SK-N-SH (cell line): Measurements from ENCODE around the gene LRRK2. TPM values are rescaled to one million over a fixed set of nuclear protein-coding genes. Genes with fewer than 3 reads are reported as not detected.

Experiments
- CTCF ChIA-PET: fragments of 300-600, 350-600 bp; formaldehyde crosslinking; extraction: SDS; loops from one replicate; lab custom pipeline; 2021; lab: Yijun Ruan, JAX
- POLR2A ChIA-PET: fragments of 350-600 bp; sonication (Branson Sonifier 250); formaldehyde crosslinking; extraction: SDS; loops from one replicate; lab custom pipeline; 2020; ENCODE audit warnings: antibody characterized with exemption, inconsistent platforms; lab: Yijun Ruan, JAX
- DNase-seq: peaks from one replicate; pipeline ENCODE4 v3.0.0; 2012
- H2AFZ ChIP-seq: fragments of 200-600 bp; sonication (generic); 2 replicates; pipeline ENCODE4 v1.8.1; 2016; ENCODE audit warnings: antibody characterized with exemption, mild to moderate bottlenecking, low read depth
- H3F3A ChIP-seq: fragments of 200-600 bp; sonication (generic); replicated peaks from 2 replicates; pipeline ENCODE3; 2016; ENCODE audit warnings: antibody characterized with exemption, mild to moderate bottlenecking; ENCODE audit not compliant: insufficient read depth
- H3K27ac ChIP-seq, 2 experiments: fragments of 200-500 bp in 1 of 2; fragments of 200-600 bp in 1 of 2; sonication (Bioruptor generic) in 1 of 2; sonication (generic), shearing (Covaris generic) in 1 of 2; 2 replicates each; pipeline versions ENCODE4 v1.5.1 to v1.6.1; 2014 to 2016; ENCODE audit warnings: low read depth in 2 of 2, inconsistent platforms in 1 of 2, low read length in 1 of 2, mild to moderate bottlenecking in 1 of 2, mixed read lengths in 1 of 2
- H3K27me3 ChIP-seq: fragments of 200-600 bp; sonication (generic), shearing (Covaris generic); 2 replicates; pipeline ENCODE4 v1.6.1; 2016; ENCODE audit warnings: mixed run types; ENCODE audit not compliant: insufficient read depth
- H3K36me3 ChIP-seq, 2 experiments: fragments of 200-500 bp in 1 of 2; fragments of 200-600 bp in 1 of 2; sonication (Bioruptor generic) in 1 of 2; sonication (generic) in 1 of 2; replicated peaks in 1 of 2; 2 replicates each; pipeline versions ENCODE3 to v1.5.1; 2014 to 2016; ENCODE audit warnings: low read length in 1 of 2, mild to moderate bottlenecking in 1 of 2; ENCODE audit not compliant: insufficient read depth in 2 of 2, control insufficient read depth in 1 of 2
- H3K4me1 ChIP-seq, 2 experiments: fragments of 200-500 bp in 1 of 2; fragments of 200-600 bp in 1 of 2; sonication (Bioruptor generic) in 1 of 2; sonication (generic), shearing (Covaris generic) in 1 of 2; 2 replicates each; pipeline versions ENCODE4 v1.5.1 to v1.6.1; 2014 to 2016; ENCODE audit warnings: low read depth in 1 of 2, low read length in 1 of 2, mixed run types in 1 of 2; ENCODE audit not compliant: insufficient read depth in 2 of 2, control insufficient read depth in 1 of 2
- H3K4me2 ChIP-seq: fragments of 200-600 bp; sonication (generic), shearing (Covaris generic); 2 replicates; pipeline ENCODE4 v1.6.1; 2017; ENCODE audit warnings: mixed run types
- H3K4me3 ChIP-seq, 2 experiments: fragments of 200-500 bp in 1 of 2; fragments of 200-600 bp in 1 of 2; sonication (Bioruptor generic) in 1 of 2; sonication (generic), shearing (Covaris generic) in 1 of 2; 2 replicates each; pipeline versions ENCODE4 v1.5.1 to v1.8.1; 2014 to 2016; ENCODE audit warnings: low read depth in 2 of 2, inconsistent platforms in 1 of 2, low read length in 1 of 2, mild to moderate bottlenecking in 1 of 2, mixed read lengths in 1 of 2, moderate library complexity in 1 of 2
- H3K79me2 ChIP-seq: fragments of 200-600 bp; sonication (generic); 2 replicates; pipeline ENCODE4 v1.8.1; 2017; ENCODE audit warnings: mild to moderate bottlenecking; ENCODE audit not compliant: insufficient read depth
- H3K9ac ChIP-seq: fragments of 200-600 bp; sonication (generic); 2 replicates; pipeline ENCODE4 v1.6.1; 2017; ENCODE audit warnings: mixed run types
- H3K9me2 ChIP-seq: fragments of 200-600 bp; sonication (generic); 2 replicates; pipeline ENCODE4 v1.6.1; 2017; ENCODE audit warnings: mixed run types
- H3K9me3 ChIP-seq: fragments of 200-600 bp; sonication (generic); 2 replicates; pipeline ENCODE4 v1.6.1; 2017; ENCODE audit warnings: mixed run types, mild to moderate bottlenecking, moderate library complexity
- H4K20me1 ChIP-seq: fragments of 200-600 bp; sonication (generic); 2 replicates; pipeline ENCODE4 v1.6.1; 2017; ENCODE audit warnings: mild to moderate bottlenecking, mixed run types; ENCODE audit not compliant: insufficient read depth
- FOSL2 ChIP-seq: IDR thresholded peaks from 2 replicates; pipeline ENCODE4 v1.4.0; 2012; ENCODE audit warnings: low read depth, mild to moderate bottlenecking, moderate library complexity, borderline replicate concordance
- FOXM1 ChIP-seq: IDR thresholded peaks from 2 replicates; pipeline ENCODE4 v1.4.0; 2012; ENCODE audit warnings: low read depth, mild to moderate bottlenecking
- GATA2 ChIP-seq: sonication (generic); formaldehyde crosslinking; IDR thresholded peaks from 2 replicates; pipeline ENCODE4 v1.5.0; 2020; ENCODE audit warnings: mild to moderate bottlenecking, missing genetic modification reagents
- MAX ChIP-seq: IDR thresholded peaks from 2 replicates; pipeline ENCODE4 v1.4.0; 2012; ENCODE audit warnings: low read depth
- NFIC ChIP-seq: IDR thresholded peaks from 2 replicates; pipeline ENCODE4 v1.4.0; 2012; ENCODE audit warnings: borderline replicate concordance
- RFX5 ChIP-seq: IDR thresholded peaks from 2 replicates; pipeline ENCODE4 v1.6.1; 2012; ENCODE audit warnings: mild to moderate bottlenecking, improper control_type of control experiment, low read length
- SIN3A ChIP-seq: IDR thresholded peaks from 2 replicates; pipeline ENCODE4 v1.6.1; 2012; ENCODE audit warnings: low read depth, mild to moderate bottlenecking, low read length, moderate library complexity, borderline replicate concordance
- SMC3 ChIP-seq: IDR thresholded peaks from 2 replicates; pipeline ENCODE4 v1.6.1; 2012; ENCODE audit warnings: low read depth, low read length, improper control_type of control experiment
- TAF1 ChIP-seq: IDR thresholded peaks from 2 replicates; pipeline ENCODE4 v1.6.1; 2012; ENCODE audit warnings: low read depth, mild to moderate bottlenecking, low read length, moderate library complexity, borderline replicate concordance
- ZBTB33 ChIP-seq: IDR thresholded peaks from 2 replicates; pipeline ENCODE4 v1.4.0; 2012; ENCODE audit warnings: low read depth, borderline replicate concordance
- polyA plus RNA-seq, 3 experiments: library from polyadenylated mRNA; depleted of rRNA; stranded (reverse); fragments of >200 nt; gene quantifications; 2 replicates each; pipeline ENCODE4 v1.2.3, GENCODE V29; 2012

LRRK2 gene
- polyA plus RNA-seq, 1 of the 3 experiments (the other 2 are of a cell fraction) = 0.08 TPM

GRCh38 chr12:40216516-40217288 is 8.1 kb upstream of the LRRK2 start:
- no peaks in the 10 kb centered on the region for H3K36me3 ChIP-seq
- no peaks in the 10 kb centered on the region for H4K20me1 ChIP-seq
- no peaks in the 10 kb centered on the region for H3K79me2 ChIP-seq
- no peaks in the 10 kb centered on the region for H3K4me1 ChIP-seq
- no peaks in the 10 kb centered on the region for H3K9me2 ChIP-seq
- no peak for DNase-seq
- TF ChIP-seq SIN3A (no peak), MAX (no peak), SMC3 (no peak), NFIC (no peak), FOXM1 (no peak), RFX5 (no peak), GATA2 (CRISPR knock-in tag) (no peak), FOSL2 (no peak), ZBTB33 (no peak)
- no peak overlapping the region for H3K4me3 ChIP-seq
- no peak overlapping the region for H2AFZ ChIP-seq
- POLR2A ChIA-PET = no interaction called here
- no peak overlapping the region for H3K9ac ChIP-seq
- H3K4me2 ChIP-seq = no peak overlapping the region
- H3F3A ChIP-seq = no peaks in the 10 kb centered on the region
- no peaks in the 10 kb centered on the region for H3K27me3 ChIP-seq
- H3K27ac ChIP-seq = no peak overlapping the region
- CTCF ChIA-PET = no interaction called here
- no peaks in the 10 kb centered on the region for H3K9me3 ChIP-seq

GRCh38 chr12:40219760-40220159 is 5.0 kb upstream of the LRRK2 start:
- no peaks in the 10 kb centered on the region for H3K4me1 ChIP-seq
- no peaks in the 10 kb centered on the region for H3K9me3 ChIP-seq
- no peak overlapping the region for H3K4me2 ChIP-seq
- no peak overlapping the region for H3K27ac ChIP-seq
- no peaks in the 10 kb centered on the region for H3K79me2 ChIP-seq
- no peak overlapping the region for H3K9ac ChIP-seq
- ChIA-PET POLR2A (no interaction called here), CTCF (interaction anchor here (0.6 kb wide), 1 partner anchor 11 kb away, joined by 3 read pairs; no protein-coding TSS in a partner anchor)
- H3F3A ChIP-seq = peaks cover 7% of the 10 kb centered on the region
- no peaks in the 10 kb centered on the region for H4K20me1 ChIP-seq
- no peaks in the 10 kb centered on the region for H3K9me2 ChIP-seq
- no peak for TF ChIP-seq TAF1
- H3K27me3 ChIP-seq = no peaks in the 10 kb centered on the region
- DNase-seq = no peak
- H3K36me3 ChIP-seq = no peaks in the 10 kb centered on the region
- H3K4me3 ChIP-seq = no peak overlapping the region
- H2AFZ ChIP-seq = no peak overlapping the region
